CD14-positive monocyte (primary cell): ENCODE data around the gene MGAT5. TPM values are rescaled to one million over a fixed set of nuclear protein-coding genes. Genes with fewer than 3 reads are reported as not detected.

Experiments used
- DNase-seq, 3 donors: peaks; one replicate each; pipeline ENCODE4 v3.0.0-alpha.2; 2011 to 2022
- H2AFZ ChIP-seq: 2 replicates; pipeline ENCODE4 v1.6.0; 2012; ENCODE audit warnings: mild to moderate bottlenecking, low read depth, low read length, inconsistent platforms; ENCODE audit not compliant: insufficient read depth, poor library complexity, severe bottlenecking
- H3K27ac ChIP-seq, 2 donors: 1 replicate in 1 of 2; 2 replicates in 1 of 2; pipeline ENCODE4 v1.5.1; 2012 to 2013; ENCODE audit warnings: low read length in 2 of 2, control low read depth in 1 of 2, inconsistent platforms in 1 of 2, low read depth in 1 of 2, mild to moderate bottlenecking in 1 of 2
- H3K27me3 ChIP-seq, 2 donors: one replicate each; pipeline versions ENCODE4 v1.6.0 to v1.6.1; 2011 to 2013; ENCODE audit warnings: low read length in 2 of 2; ENCODE audit not compliant: control insufficient read depth in 2 of 2, insufficient read depth in 2 of 2
- H3K36me3 ChIP-seq, 2 donors: replicated peaks in 1 of 2; 1 replicate in 1 of 2; 2 replicates in 1 of 2; pipeline versions ENCODE4 v1.5.1 to v1.6.1; 2012 to 2013; ENCODE audit warnings: low read length in 2 of 2, control low read depth in 1 of 2, inconsistent platforms in 1 of 2, mild to moderate bottlenecking in 1 of 2; ENCODE audit not compliant: insufficient read depth in 2 of 2, control insufficient read depth in 1 of 2
- H3K4me1 ChIP-seq, 2 donors: 1 replicate in 1 of 2; 2 replicates in 1 of 2; pipeline versions ENCODE4 v1.5.1 to v1.6.1; 2012 to 2013; ENCODE audit warnings: low read length in 2 of 2, control low read depth in 1 of 2, inconsistent platforms in 1 of 2, mild to moderate bottlenecking in 1 of 2, moderate library complexity in 1 of 2; ENCODE audit not compliant: insufficient read depth in 2 of 2, control insufficient read depth in 1 of 2
- H3K4me2 ChIP-seq: replicated peaks from 2 replicates; pipeline ENCODE3; 2012; ENCODE audit warnings: low read length, moderate library complexity, mild to moderate bottlenecking; ENCODE audit not compliant: poor library complexity, severe bottlenecking; ENCODE audit errors: extremely low read depth
- H3K4me3 ChIP-seq, 3 experiments: fragments of 200-600 bp in 1 of 3; sonication (generic) in 1 of 3; replicated peaks in 1 of 3; 1 replicate in 2 of 3; 2 replicates in 1 of 3; pipeline ENCODE4 v1.5.1; 2011 to 2013; ENCODE audit warnings: low read length in 3 of 3, mild to moderate bottlenecking in 3 of 3, control low read depth in 2 of 3, low read depth in 2 of 3, inconsistent platforms in 1 of 3, moderate library complexity in 1 of 3
- H3K79me2 ChIP-seq: 2 replicates; pipeline ENCODE4 v1.6.0; 2012; ENCODE audit warnings: mild to moderate bottlenecking, control low read depth, inconsistent platforms, low read length, moderate library complexity; ENCODE audit not compliant: insufficient read depth
- H3K9ac ChIP-seq: 2 replicates; pipeline ENCODE4 v1.6.0; 2017; ENCODE audit warnings: low read length, mild to moderate bottlenecking; ENCODE audit not compliant: insufficient read depth, poor library complexity, severe bottlenecking
- H3K9me3 ChIP-seq, 2 donors: replicated peaks in 1 of 2; 1 replicate in 1 of 2; 2 replicates in 1 of 2; pipeline versions ENCODE4 v1.5.1 to v1.6.1; 2012 to 2013; ENCODE audit warnings: low read length in 2 of 2, control low read depth in 1 of 2; ENCODE audit not compliant: control insufficient read depth in 1 of 2, insufficient read depth in 1 of 2
- H4K20me1 ChIP-seq: 2 replicates; pipeline ENCODE4 v1.6.0; 2012; ENCODE audit warnings: mild to moderate bottlenecking, low read length, control low read depth, moderate library complexity; ENCODE audit not compliant: insufficient read depth
- H3K27ac Mint-ChIP-seq, 7 donors: one replicate each; pipeline ENCODE4 v1.8.0; 2020; ENCODE audit warnings: mild to moderate bottlenecking in 7 of 7, mixed read lengths in 7 of 7, moderate library complexity in 6 of 7, inconsistent platforms in 2 of 7
- H3K27me3 Mint-ChIP-seq, 3 donors: one replicate each; pipeline ENCODE4 v1.8.0; 2021 to 2022; ENCODE audit warnings: low read depth in 3 of 3, mild to moderate bottlenecking in 3 of 3, mixed read lengths in 3 of 3, moderate library complexity in 3 of 3, inconsistent platforms in 1 of 3
- H3K36me3 Mint-ChIP-seq, 2 donors: one replicate each; pipeline ENCODE4 v1.8.0; 2020; ENCODE audit warnings: mixed read lengths in 2 of 2, inconsistent platforms in 1 of 2, mild to moderate bottlenecking in 1 of 2
- H3K4me1 Mint-ChIP-seq: one replicate; pipeline ENCODE4 v1.8.0; 2020; ENCODE audit warnings: mild to moderate bottlenecking, mixed read lengths
- H3K4me3 Mint-ChIP-seq, 2 donors: one replicate each; pipeline ENCODE4 v1.8.0; 2020; ENCODE audit warnings: mild to moderate bottlenecking in 2 of 2, mixed read lengths in 2 of 2, moderate library complexity in 1 of 2
- H3K9me3 Mint-ChIP-seq, 7 donors: one replicate each; pipeline ENCODE4 v1.8.0; 2020 to 2022; ENCODE audit warnings: mixed read lengths in 7 of 7, mild to moderate bottlenecking in 6 of 7, moderate library complexity in 6 of 7, inconsistent platforms in 2 of 7
- CTCF ChIP-seq: fragments of 200-600 bp; IDR thresholded peaks from one replicate; pipeline ENCODE4 v1.8.0; 2022; ENCODE audit warnings: antibody characterized with exemption, mild to moderate bottlenecking
- WGBS: methylation state at CpG from one replicate; pipeline ENCODE4 v1.1.5; 2013; ENCODE audit warnings: missing lambda C conversion rate; ENCODE audit not compliant: insufficient coverage; 5-methylcytosine and 5-hydroxymethylcytosine counted together
- intact Hi-C, 2 donors: fragments of 100-400 bp; cut with micrococcal nuclease; formaldehyde crosslinking; loops; one replicate each; pipeline versions ENCODE4 v1.15.0 to v1.15.1; 2023
- polyA plus RNA-seq, 3 donors: library from polyadenylated mRNA; depleted of rRNA in 1 of 3; unstranded in 2 of 3; stranded (reverse) in 1 of 3; fragments of 300-500 nt in 2 of 3; fragments of >200 nt in 1 of 3; fragmentation: Illumina TruSeq in 2 of 3; gene quantifications; 1 replicate in 2 of 3; 2 replicates in 1 of 3; pipeline ENCODE4 v1.2.3, GENCODE V29; 2012 to 2021

The MGAT5 gene
- polyA plus RNA-seq, 3 donors, result 1.9 to 6.6 (median 2.4) TPM

GRCh38 chr2:134245340-134245984 is 8.4 kb upstream of the MGAT5 start:
- no peak overlapping the region for H3K9ac ChIP-seq
- TF ChIP-seq CTCF, result peak; percentile 91
- Mint-ChIP-seq H3K27ac (peak overlapping the region in 1 of 7 donors; percentile 69), H3K36me3 (no peaks in the 10 kb centered on the region), H3K4me1 (peaks cover 39% of the 10 kb centered on the region), H3K9me3 (no peaks in the 10 kb centered on the region), H3K4me3 (no peak overlapping the region), H3K27me3 (no peaks in the 10 kb centered on the region)
- no peak overlapping the region for H3K27ac ChIP-seq
- H3K4me3 ChIP-seq, result no peak overlapping the region
- intact Hi-C loops, result loop anchor here in 1 of 2 donors (2.0 kb wide), 1 partner anchor 127 kb away; no protein-coding TSS in a partner anchor
- H3K36me3 ChIP-seq, result no peaks in the 10 kb centered on the region
- H4K20me1 ChIP-seq, result peaks cover 37% of the 10 kb centered on the region
- no peak overlapping the region for H2AFZ ChIP-seq
- H3K4me2 ChIP-seq, result no peak overlapping the region
- H3K4me1 ChIP-seq, result peaks cover 0 to under 1% of the 10 kb centered on the region in 2 donors
- WGBS, result 0% methylated on average over 1 of the region's 2 CpGs
- peak; percentile 53 to 71 (median 68) for DNase-seq
- no peaks in the 10 kb centered on the region for H3K27me3 ChIP-seq
- peaks cover 24% of the 10 kb centered on the region for H3K79me2 ChIP-seq
- no peaks in the 10 kb centered on the region for H3K9me3 ChIP-seq

GRCh38 chr2:134246154-134246874 is 7.6 kb upstream of the MGAT5 start:
- Mint-ChIP-seq H3K4me1 (peaks cover 47% of the 10 kb centered on the region), H3K27me3 (no peaks in the 10 kb centered on the region), H3K36me3 (no peaks in the 10 kb centered on the region), H3K4me3 (peak overlapping the region; percentile 34 to 50), H3K9me3 (no peaks in the 10 kb centered on the region), H3K27ac (peak overlapping the region in 1 of 7 donors; percentile 42)
- H3K4me3 ChIP-seq, result no peak overlapping the region
- H3K9ac ChIP-seq, result no peak overlapping the region
- intact Hi-C loops, result loop anchor here in 1 of 2 donors (2.0 kb wide), 1 partner anchor 126 kb away; no protein-coding TSS in a partner anchor
- H3K9me3 ChIP-seq, result no peaks in the 10 kb centered on the region
- H3K4me2 ChIP-seq, result no peak overlapping the region
- no peak for TF ChIP-seq CTCF
- H3K27me3 ChIP-seq, result no peaks in the 10 kb centered on the region
- H2AFZ ChIP-seq, result no peak overlapping the region
- no peak for DNase-seq
- no peak overlapping the region for H3K27ac ChIP-seq
- no peaks in the 10 kb centered on the region for H3K36me3 ChIP-seq
- H3K4me1 ChIP-seq, result peaks cover 8 to 9% of the 10 kb centered on the region in 2 donors
- H3K79me2 ChIP-seq, result peaks cover 25% of the 10 kb centered on the region
- peaks cover 37% of the 10 kb centered on the region for H4K20me1 ChIP-seq
- WGBS, result 63% methylated on average over 2 of the region's 7 CpGs
